Measurements from ENCODE around the gene BSG. TPM values are rescaled to one million over a fixed set of nuclear protein-coding genes. Genes with fewer than 3 reads are reported as not detected.

Gene BSG
- total and polyA plus RNA-seq, 12 donors: 829 to 5,252 (median 1,705) TPM

- ATAC-seq: peak in 7 of 8 donors; percentile 3 to 26 (median 7)
- Histone ChIP-seq H3K27me3 (no peaks in the 10 kb centered on the region), H3K36me3 (peaks cover 0 to 35% (median 0%) of the 10 kb centered on the region in 9 donors), H3K9me3 (no peaks in the 10 kb centered on the region), H3K27ac (peak overlapping the region in 9 of 10 donors; percentile 75 to 89 (median 83)), H3K4me1 (peaks cover 15 to 34% (median 21%) of the 10 kb centered on the region in 9 donors), H3K4me3 (peak overlapping the region; percentile 82 to 99 (median 92))
- no peak for DNase-seq
- WGBS, 2 donors: 2 to 4% methylated on average over 35 of the region's 35 CpGs
- no peak for TF ChIP-seq CTCF (IDR thresholded peaks at IDR 0.05)
- intact Hi-C loops (cut with DNase I): loop anchor here in 2 of 10 donors (2.0 to 10.0 kb wide), 3 partner anchors 24 to 100 kb away; partner anchors contain the start of gene CDC34 (in 2 of the 2)
These were observed 60.2 kb downstream of the BSG start for GRCh38 chr19:632579-633067.

Other genes starting within 250 kb of the BSG start
- 10 to 100 TPM; 11.1 to 34.6 (median 16.3) TPM for gene MIER2, start 227.8 kb upstream of the BSG start, total RNA-seq
- gene MIER2, start 227.8 kb upstream of the BSG start, polyA plus RNA-seq: 10 to 100 TPM; 25.1 to 30.4 TPM
- gene C2CD4C, start 163.4 kb upstream of the BSG start, total RNA-seq: 1 to 10 TPM in 3 of 10 donors, under 1 TPM in 7; 0.26 to 2.2 (median 0.62) TPM
- gene C2CD4C, start 163.4 kb upstream of the BSG start, polyA plus RNA-seq: 1 to 10 TPM; 2.1 to 2.2 TPM
- gene SHC2, start 111.6 kb upstream of the BSG start, total RNA-seq: 10 to 100 TPM in 9 of 10 donors, 1 to 10 TPM in 1; 7.7 to 16.3 (median 12.4) TPM
- gene SHC2, start 111.6 kb upstream of the BSG start, polyA plus RNA-seq: 10 to 100 TPM; 11.2 to 33.5 TPM
- under 1 TPM in 9 of 10 donors, not detected in 1; 0.14 to 0.71 (median 0.17) TPM for gene MADCAM1, start 76.1 kb upstream of the BSG start, total RNA-seq
- gene MADCAM1, start 76.1 kb upstream of the BSG start, polyA plus RNA-seq: under 1 TPM; 0.09 to 0.80 TPM
- gene TPGS1, start 65.1 kb upstream of the BSG start, total RNA-seq: 10 to 100 TPM in 6 of 10 donors, 1 to 10 TPM in 4; 7.1 to 13.5 (median 10.2) TPM
- gene TPGS1, start 65.1 kb upstream of the BSG start, polyA plus RNA-seq: 10 to 100 TPM; 22.1 to 22.2 TPM
- 100 to 1,000 TPM in 2 of 10 donors, 10 to 100 TPM in 8; 70.2 to 116 (median 76.7) TPM for gene CDC34, start 40.8 kb upstream of the BSG start, total RNA-seq
- 100 to 1,000 TPM; 120 to 162 TPM for gene CDC34, start 40.8 kb upstream of the BSG start, polyA plus RNA-seq
- 1 to 10 TPM in 1 of 10 donors, under 1 TPM in 3, not detected in 6; 0.25 to 2.7 (median 0.37) TPM for gene GZMM, start 28.5 kb upstream of the BSG start, total RNA-seq
- under 1 TPM in 1 of 2 donors, not detected in 1; 0.46 TPM for gene GZMM, start 28.5 kb upstream of the BSG start, polyA plus RNA-seq
- 10 to 100 TPM in 1 of 10 donors, 1 to 10 TPM in 9; 1.9 to 10.7 (median 5.1) TPM for gene HCN2, start 17.3 kb downstream of the BSG start, total RNA-seq
- gene HCN2, start 17.3 kb downstream of the BSG start, polyA plus RNA-seq: 1 to 10 TPM in 1 of 2 donors, under 1 TPM in 1; 0.90 to 4.7 TPM
- 10 to 100 TPM; 37.2 to 61.7 (median 45.3) TPM for gene POLRMT, start 60.9 kb downstream of the BSG start, total RNA-seq
- gene POLRMT, start 60.9 kb downstream of the BSG start, polyA plus RNA-seq: 100 to 1,000 TPM in 1 of 2 donors, 10 to 100 TPM in 1; 43.2 to 159 TPM
- gene FGF22, start 67.3 kb downstream of the BSG start, total RNA-seq: under 1 TPM in 5 of 10 donors, not detected in 5; 0.20 to 0.36 (median 0.30) TPM
- gene FGF22, start 67.3 kb downstream of the BSG start, polyA plus RNA-seq: under 1 TPM; 0.16 to 0.44 TPM
- 10 to 100 TPM; 20.3 to 43.6 (median 22.5) TPM for gene RNF126, start 90.6 kb downstream of the BSG start, total RNA-seq
- 10 to 100 TPM; 27.1 to 46.1 TPM for gene RNF126, start 90.6 kb downstream of the BSG start, polyA plus RNA-seq
- 100 to 1,000 TPM in 3 of 10 donors, 10 to 100 TPM in 7; 33.4 to 153 (median 77.3) TPM for gene FSTL3, start 103.8 kb downstream of the BSG start, total RNA-seq
- gene FSTL3, start 103.8 kb downstream of the BSG start, polyA plus RNA-seq: 100 to 1,000 TPM; 118 to 279 TPM
- not detected for gene PRSS57, start 122.9 kb downstream of the BSG start, total RNA-seq
- under 1 TPM in 1 of 2 donors, not detected in 1; 0.06 TPM for gene PRSS57, start 122.9 kb downstream of the BSG start, polyA plus RNA-seq
- gene PALM, start 136.3 kb downstream of the BSG start, total RNA-seq: 10 to 100 TPM; 12.5 to 33.0 (median 17.7) TPM
- gene PALM, start 136.3 kb downstream of the BSG start, polyA plus RNA-seq: 10 to 100 TPM; 18.9 to 36.7 TPM
- not detected for gene MISP, start 178.5 kb downstream of the BSG start, total RNA-seq
- gene MISP, start 178.5 kb downstream of the BSG start, polyA plus RNA-seq: under 1 TPM in 1 of 2 donors, not detected in 1; 0.01 TPM
- 100 to 1,000 TPM in 1 of 10 donors, 10 to 100 TPM in 9; 46.2 to 106 (median 56.8) TPM for gene PTBP1, start 224.9 kb downstream of the BSG start, total RNA-seq
- gene PTBP1, start 224.9 kb downstream of the BSG start, polyA plus RNA-seq: 10 to 100 TPM; 48.2 to 74.3 TPM
- not detected for gene PLPPR3, start 249.4 kb downstream of the BSG start, total RNA-seq
- not detected for gene PLPPR3, start 249.4 kb downstream of the BSG start, polyA plus RNA-seq

All from heart right ventricle (tissue), 16 donors.